GM18499 (cell line): ENCODE measurements around the gene CDK5RAP3.
"Not testable (repeated sequence)": the region's sequence is repeated elsewhere in the genome, so short reads cannot be mapped to it uniquely, and the experiment has no call there.

Source experiments
- ATAC-seq: cut with Tn5 transposase; IDR thresholded peaks from one replicate; pipeline ENCODE4 v1.9.1; 2021; ENCODE audit warnings: moderate number of reproducible peaks; ENCODE audit not compliant: insufficient read depth, unreplicated experiment

CDK5RAP3 gene

GRCh38 chr17:47970725-47971499 is at the start of gene CDK5RAP3:
CDK5RAP3 (plus strand) TSS chr17:47971113; CDS start chr17:47971147, 34 bp downstream.
- peak; percentile 85 for ATAC-seq

GRCh38 chr17:47924785-47925677 is 45.9 kb upstream of the CDK5RAP3 start:
- no peak for ATAC-seq

- no peak for ATAC-seq
Measured at GRCh38 chr17:47925678-47925988, 45.3 kb upstream of the CDK5RAP3 start.

- no peak for ATAC-seq
Measured at GRCh38 chr17:47927821-47928400, 43.0 kb upstream of the CDK5RAP3 start.

- ATAC-seq = no peak
Measured at GRCh38 chr17:47928415-47928814, 42.5 kb upstream of the CDK5RAP3 start.

- ATAC-seq = no peak
Measured at GRCh38 chr17:47929218-47930000, 41.5 kb upstream of the CDK5RAP3 start.

- no peak for ATAC-seq
Measured at GRCh38 chr17:47931848-47932247, 39.1 kb upstream of the CDK5RAP3 start.

- ATAC-seq = no peak
Measured at GRCh38 chr17:47934856-47935255, 36.1 kb upstream of the CDK5RAP3 start.

- not testable (repeated sequence) for ATAC-seq
Measured at GRCh38 chr17:47935468-47935867, 35.4 kb upstream of the CDK5RAP3 start.

- ATAC-seq = no peak
Measured at GRCh38 chr17:47935961-47936360, 35.0 kb upstream of the CDK5RAP3 start.

- ATAC-seq = no peak
Measured at GRCh38 chr17:47937941-47938340, 33.0 kb upstream of the CDK5RAP3 start.

- ATAC-seq = peak; percentile 85
Measured at GRCh38 chr17:47941246-47942095, 29.4 kb upstream of the CDK5RAP3 start, which contains the start of gene PNPO. PNPO (plus strand) TSS chr17:47941571; CDS start chr17:47941676, 105 bp downstream.

GRCh38 chr17:47942096-47942510 is 28.8 kb upstream of the CDK5RAP3 start:
- ATAC-seq = no peak

GRCh38 chr17:47942568-47942967 is 28.3 kb upstream of the CDK5RAP3 start:
- no peak for ATAC-seq

GRCh38 chr17:47945080-47945479 is 25.8 kb upstream of the CDK5RAP3 start:
- no peak for ATAC-seq

- no peak for ATAC-seq
Measured at GRCh38 chr17:47945529-47946508, 25.1 kb upstream of the CDK5RAP3 start.

GRCh38 chr17:47946516-47946915 is 24.4 kb upstream of the CDK5RAP3 start:
- ATAC-seq = no peak

GRCh38 chr17:47946929-47947397 is 23.9 kb upstream of the CDK5RAP3 start:
- no peak for ATAC-seq
